Endodermal cell (in vitro differentiated cells): ENCODE data around the gene SLC24A3. TPM values are rescaled to one million over a fixed set of nuclear protein-coding genes. Genes with fewer than 3 reads are reported as not detected.

Experiments
- DNase-seq: peaks from one replicate; pipeline ENCODE4 v3.0.0-alpha.2; 2017
- H3K27ac ChIP-seq: 2 replicates; pipeline ENCODE4 v1.5.1; 2013; ENCODE audit warnings: mild to moderate bottlenecking, low read depth, low read length, moderate library complexity
- H3K27me3 ChIP-seq: 2 replicates; pipeline ENCODE4 v1.6.1; 2013; ENCODE audit warnings: mild to moderate bottlenecking, low read length, moderate library complexity; ENCODE audit not compliant: insufficient read depth, control insufficient read depth, poor library complexity, severe bottlenecking
- H3K36me3 ChIP-seq: 2 replicates; pipeline ENCODE4 v1.7.0; 2013; ENCODE audit warnings: mild to moderate bottlenecking, low read length, moderate library complexity; ENCODE audit not compliant: control insufficient read depth, insufficient read depth
- H3K4me1 ChIP-seq: one replicate; pipeline ENCODE4 v1.7.0; 2013; ENCODE audit warnings: low read length; ENCODE audit not compliant: control insufficient read depth, insufficient read depth
- H3K4me3 ChIP-seq: 2 replicates; pipeline ENCODE4 v1.5.1; 2013; ENCODE audit warnings: mild to moderate bottlenecking, low read length, moderate library complexity
- H3K9ac ChIP-seq: 2 replicates; pipeline ENCODE4 v1.6.1; 2013; ENCODE audit warnings: mild to moderate bottlenecking, low read length, moderate library complexity; ENCODE audit not compliant: poor library complexity, severe bottlenecking; ENCODE audit errors: extremely low read depth
- H3K9me3 ChIP-seq: 2 replicates; pipeline ENCODE4 v1.6.1; 2013; ENCODE audit warnings: mild to moderate bottlenecking, low read length, moderate library complexity; ENCODE audit not compliant: control insufficient read depth
- H3K27ac Mint-ChIP-seq: 2 replicates; pipeline ENCODE4 v1.8.0; 2020; ENCODE audit warnings: mixed read lengths
- H3K27me3 Mint-ChIP-seq: 2 replicates; pipeline ENCODE4 v1.8.0; 2021; ENCODE audit warnings: mild to moderate bottlenecking, mixed read lengths; ENCODE audit not compliant: insufficient read depth
- H3K36me3 Mint-ChIP-seq: 2 replicates; pipeline ENCODE4 v1.8.0; 2020; ENCODE audit warnings: low read depth, mixed read lengths
- H3K4me1 Mint-ChIP-seq: 2 replicates; pipeline ENCODE4 v1.8.0; 2020; ENCODE audit warnings: mixed read lengths
- H3K4me3 Mint-ChIP-seq: 2 replicates; pipeline ENCODE4 v1.8.0; 2020; ENCODE audit warnings: mild to moderate bottlenecking, moderate library complexity, mixed read lengths
- H3K9me3 Mint-ChIP-seq: 2 replicates; pipeline ENCODE4 v1.8.0; 2020; ENCODE audit warnings: mild to moderate bottlenecking, mixed read lengths
- WGBS, 2 experiments: methylation state at CpG; one replicate each; pipeline versions ENCODE4 v1.1.5 to v1.1.7; 2013; ENCODE audit warnings: missing lambda C conversion rate in 2 of 2, mixed read lengths in 1 of 2; ENCODE audit not compliant: insufficient coverage in 1 of 2, insufficient read length in 1 of 2; 5-methylcytosine and 5-hydroxymethylcytosine counted together
- total RNA-seq, 2 donors: library from RNA; stranded (reverse); fragmentation: NEBNext Ultra II Directional in 1 of 2; extraction: Animal tissue kit (Norgen Biotek cat#: 25700) in 1 of 2; gene quantifications; 2 replicates in 1 of 2; 3 replicates in 1 of 2; pipeline ENCODE4 v1.2.1, GENCODE V29; 2021
- TF ChIP-seq, protein P1 (sequence below): fragments of 200-600 bp; sonication (generic); conservative IDR thresholded peaks from 2 replicates; pipeline ENCODE4 v1.5.0; 2021; ENCODE audit warnings: antibody characterized with exemption, mild to moderate bottlenecking

Gene SLC24A3
- total RNA-seq, 2 donors from 2014 or later, result 1.5 to 1.8 TPM

DNA sequence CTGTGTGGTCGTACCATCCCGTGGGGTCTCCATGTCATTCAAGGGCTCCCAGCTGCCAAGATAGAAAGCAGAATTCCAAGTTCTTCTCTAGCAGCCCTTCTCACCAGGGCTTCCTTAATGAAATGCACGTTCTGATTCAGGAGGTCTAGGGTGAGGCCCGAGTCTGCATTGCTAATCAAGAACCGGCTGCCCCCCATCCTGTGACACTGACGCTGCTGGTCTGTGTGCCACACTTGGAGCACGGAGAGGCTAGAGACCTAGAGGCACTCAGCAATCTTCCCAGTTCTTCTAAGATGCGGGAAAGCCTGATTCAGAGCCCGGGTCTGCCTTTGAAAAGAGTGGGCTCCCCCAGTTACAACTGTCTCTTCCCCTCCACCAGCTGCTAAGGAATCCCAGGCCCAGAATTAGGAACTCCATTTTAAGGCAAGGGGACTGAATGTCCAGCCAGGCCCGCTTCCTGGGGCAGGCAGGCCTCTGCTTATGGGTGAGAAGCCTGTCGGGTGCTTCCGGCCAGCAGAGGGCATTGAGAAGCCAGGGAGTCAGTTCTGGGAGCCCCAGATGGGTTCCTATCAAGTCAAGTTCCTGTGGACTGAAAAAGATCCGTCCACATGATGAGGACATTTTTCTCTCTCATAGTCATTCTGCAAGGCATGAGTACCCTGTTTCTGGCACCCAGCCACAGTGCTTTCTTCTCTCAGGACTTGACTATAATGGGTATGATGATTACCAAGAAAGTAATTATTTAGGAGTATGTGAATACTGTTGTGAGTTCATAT is 475.8 kb downstream of the SLC24A3 start:
- peaks cover 13% of the 10 kb centered on the region for H3K27me3 Mint-ChIP-seq
- H3K27ac Mint-ChIP-seq, result no peak overlapping the region
- WGBS, 2 experiments, result 74 to 80% methylated on average over 11 to 13 of the region's 13 CpGs
- H3K36me3 ChIP-seq, result peaks cover 7% of the 10 kb centered on the region
- no peak overlapping the region for H3K27ac ChIP-seq
- no peak overlapping the region for H3K4me3 Mint-ChIP-seq
- H3K4me1 ChIP-seq, result peaks cover 2% of the 10 kb centered on the region
- TF ChIP-seq, protein P1, sequence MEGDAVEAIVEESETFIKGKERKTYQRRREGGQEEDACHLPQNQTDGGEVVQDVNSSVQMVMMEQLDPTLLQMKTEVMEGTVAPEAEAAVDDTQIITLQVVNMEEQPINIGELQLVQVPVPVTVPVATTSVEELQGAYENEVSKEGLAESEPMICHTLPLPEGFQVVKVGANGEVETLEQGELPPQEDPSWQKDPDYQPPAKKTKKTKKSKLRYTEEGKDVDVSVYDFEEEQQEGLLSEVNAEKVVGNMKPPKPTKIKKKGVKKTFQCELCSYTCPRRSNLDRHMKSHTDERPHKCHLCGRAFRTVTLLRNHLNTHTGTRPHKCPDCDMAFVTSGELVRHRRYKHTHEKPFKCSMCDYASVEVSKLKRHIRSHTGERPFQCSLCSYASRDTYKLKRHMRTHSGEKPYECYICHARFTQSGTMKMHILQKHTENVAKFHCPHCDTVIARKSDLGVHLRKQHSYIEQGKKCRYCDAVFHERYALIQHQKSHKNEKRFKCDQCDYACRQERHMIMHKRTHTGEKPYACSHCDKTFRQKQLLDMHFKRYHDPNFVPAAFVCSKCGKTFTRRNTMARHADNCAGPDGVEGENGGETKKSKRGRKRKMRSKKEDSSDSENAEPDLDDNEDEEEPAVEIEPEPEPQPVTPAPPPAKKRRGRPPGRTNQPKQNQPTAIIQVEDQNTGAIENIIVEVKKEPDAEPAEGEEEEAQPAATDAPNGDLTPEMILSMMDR, result peak; percentile 85
- H3K9me3 Mint-ChIP-seq, result peaks cover 34% of the 10 kb centered on the region
- no peak overlapping the region for H3K9ac ChIP-seq
- H3K4me3 ChIP-seq, result no peak overlapping the region
- no peaks in the 10 kb centered on the region for H3K27me3 ChIP-seq
- peaks cover 15% of the 10 kb centered on the region for H3K36me3 Mint-ChIP-seq
- H3K4me1 Mint-ChIP-seq, result peaks cover 16% of the 10 kb centered on the region
- peak; percentile 88 for DNase-seq
- H3K9me3 ChIP-seq, result peaks cover 23% of the 10 kb centered on the region

DNA sequence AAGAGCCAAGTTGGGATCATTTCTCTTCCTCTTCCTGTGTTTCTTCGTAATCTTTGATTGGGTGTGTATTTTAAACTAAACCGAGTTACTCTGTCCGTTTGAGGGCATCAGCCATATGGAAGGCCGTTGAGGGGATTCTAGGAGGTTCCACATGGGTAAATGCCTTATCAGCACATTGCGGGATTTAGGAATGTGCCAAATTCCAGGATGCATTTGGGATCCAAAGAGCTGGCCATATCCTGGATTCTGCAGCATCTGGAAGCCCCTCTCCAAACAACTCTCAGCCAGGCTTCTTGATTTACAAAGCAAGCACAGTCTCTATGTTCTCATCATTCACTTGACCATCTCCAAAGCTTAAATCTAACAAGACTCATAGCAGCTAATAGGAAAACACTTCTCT is 478.0 kb downstream of the SLC24A3 start:
- Histone ChIP-seq H3K36me3 (no peaks in the 10 kb centered on the region), H3K9me3 (peaks cover 9% of the 10 kb centered on the region), H3K27me3 (no peaks in the 10 kb centered on the region), H3K4me1 (peaks cover 2% of the 10 kb centered on the region), H3K9ac (no peak overlapping the region), H3K27ac (no peak overlapping the region), H3K4me3 (no peak overlapping the region)
- H3K4me3 Mint-ChIP-seq, result no peak overlapping the region
- H3K9me3 Mint-ChIP-seq, result peaks cover 18% of the 10 kb centered on the region
- 83 to 89% methylated on average over 3 to 5 of the region's 5 CpGs for WGBS, 2 experiments
- TF ChIP-seq, protein P1, result no peak
- peaks cover 5% of the 10 kb centered on the region for H3K27me3 Mint-ChIP-seq
- peaks cover 16% of the 10 kb centered on the region for H3K4me1 Mint-ChIP-seq
- no peak for DNase-seq
- peaks cover 14% of the 10 kb centered on the region for H3K36me3 Mint-ChIP-seq
- no peak overlapping the region for H3K27ac Mint-ChIP-seq

DNA sequence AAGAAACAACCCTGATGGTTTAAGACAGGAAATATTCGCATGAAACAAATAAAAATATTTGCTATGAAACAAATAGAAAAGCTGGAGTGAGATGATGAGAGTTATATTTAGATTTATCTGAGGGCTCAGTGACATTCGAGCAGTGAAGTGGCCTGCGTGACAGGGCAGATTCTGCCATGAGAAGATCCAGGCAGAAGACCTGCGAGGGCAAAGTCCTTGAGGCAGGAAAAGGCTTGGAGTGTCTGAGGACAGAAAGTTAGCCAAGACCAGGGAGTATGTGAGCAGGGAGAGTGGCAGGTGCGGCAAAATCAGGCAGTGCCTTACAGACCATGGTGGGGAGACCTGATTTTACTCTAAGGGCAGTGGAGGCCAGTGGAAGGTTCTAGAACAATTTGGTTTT is 478.7 kb downstream of the SLC24A3 start:
- H3K4me1 Mint-ChIP-seq, result peaks cover 16% of the 10 kb centered on the region
- TF ChIP-seq, protein P1, result no peak
- H3K36me3 ChIP-seq, result no peaks in the 10 kb centered on the region

More for the DNA sequence above, 478.7 kb downstream of the SLC24A3 start:
- H3K27ac Mint-ChIP-seq, result peak overlapping the region; percentile 2
- H3K36me3 Mint-ChIP-seq, result peaks cover 8% of the 10 kb centered on the region
- Histone ChIP-seq H3K27me3 (no peaks in the 10 kb centered on the region), H3K9me3 (peaks cover 3% of the 10 kb centered on the region), H3K4me3 (no peak overlapping the region), H3K27ac (no peak overlapping the region), H3K4me1 (peaks cover 2% of the 10 kb centered on the region), H3K9ac (no peak overlapping the region)
- WGBS, 2 experiments, result 94 to 97% methylated on average over 5 of the region's 5 CpGs
- no peak overlapping the region for H3K4me3 Mint-ChIP-seq
- H3K27me3 Mint-ChIP-seq, result no peaks in the 10 kb centered on the region
- H3K9me3 Mint-ChIP-seq, result peaks cover 11% of the 10 kb centered on the region
- no peak for DNase-seq
